ENCODE results near the gene PITX2.

PITX2 gene

DNA sequence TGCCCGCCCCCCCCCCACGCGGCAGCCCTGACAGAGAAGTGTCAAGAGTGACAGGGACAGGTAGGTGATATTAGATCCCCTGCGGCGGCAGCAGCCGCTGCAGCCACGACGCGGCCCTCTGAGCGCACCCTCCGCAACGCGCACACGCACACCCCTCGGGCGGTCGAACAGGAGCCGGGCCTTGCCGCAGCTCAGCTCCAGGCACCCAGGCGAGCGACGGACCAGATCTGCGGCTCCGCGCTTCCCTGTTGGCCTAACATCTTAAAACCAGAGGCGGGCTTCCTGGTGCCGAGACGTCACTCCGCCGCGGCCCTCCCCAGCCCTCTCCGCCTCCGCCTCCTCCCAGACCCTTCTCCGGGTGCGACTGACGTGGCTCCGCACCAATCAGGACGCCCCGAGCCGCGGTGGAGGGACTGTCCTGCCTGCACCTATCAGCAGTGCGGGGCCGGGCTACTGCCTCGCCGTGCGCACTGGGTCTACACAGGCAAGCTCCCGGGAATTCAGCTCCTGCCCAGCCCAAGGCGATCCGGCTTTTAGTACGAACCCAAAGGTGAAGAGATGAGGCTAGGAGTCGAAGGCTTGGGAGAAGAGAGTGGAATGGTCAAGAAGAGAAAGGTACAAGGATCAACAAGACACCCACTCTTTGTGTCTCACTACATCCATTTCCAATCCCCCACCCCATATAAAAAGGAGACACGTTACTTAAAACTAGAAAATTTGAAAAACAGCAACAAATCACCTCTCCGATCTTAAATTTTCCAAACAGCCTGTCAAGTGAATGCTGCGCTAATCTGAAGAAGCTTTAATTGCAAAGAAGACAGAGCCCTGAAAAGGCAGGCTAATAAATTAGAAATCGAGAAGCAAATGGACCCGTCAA, at the start of gene PITX2:
Gene PITX2 (minus strand): TSS at position 237 of the 877 bp plus-strand sequence. CDS start 617 bp downstream, outside the sequence.
- peak; percentile 49 for DNase-seq

DNA sequence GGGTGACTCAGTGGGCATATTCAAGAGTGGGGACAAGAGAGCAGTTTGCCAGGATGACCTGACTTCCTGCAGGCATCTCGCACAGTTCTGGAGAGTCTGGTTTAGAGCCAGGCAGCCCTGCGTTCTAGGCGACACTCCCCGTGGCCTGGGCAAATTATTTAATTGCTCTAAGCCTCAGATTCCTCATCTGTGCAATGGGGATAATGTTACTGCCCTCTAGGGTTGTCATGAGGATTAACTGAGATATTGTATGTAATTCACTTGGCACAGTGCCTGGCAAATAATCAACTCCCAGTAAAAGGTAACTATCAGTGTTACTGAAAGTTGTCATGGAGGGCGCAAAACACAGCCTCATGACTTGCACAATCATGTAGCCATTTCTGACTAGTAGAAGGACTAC, 48.8 kb upstream of the PITX2 start:
- DNase-seq, result no peak

DNA sequence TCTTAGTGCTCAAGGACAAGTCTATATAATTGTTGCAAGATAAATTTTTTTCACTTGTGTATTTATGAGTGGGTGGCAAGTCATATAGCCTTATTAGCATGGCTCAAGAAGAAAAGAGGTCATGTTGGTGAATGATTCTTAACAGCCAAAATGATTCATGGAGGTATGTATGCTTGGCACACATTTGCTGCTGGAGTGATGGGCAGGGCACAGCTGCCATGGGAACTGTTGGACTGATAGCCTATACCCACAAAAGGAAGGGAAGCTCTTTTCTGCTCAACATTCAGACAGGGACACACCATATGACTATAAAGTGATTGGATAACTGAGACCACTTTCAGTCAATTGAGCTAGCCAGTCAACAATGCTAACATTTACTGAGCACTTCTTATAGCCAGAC, 46.8 kb upstream of the PITX2 start:
- no peak for DNase-seq

DNA sequence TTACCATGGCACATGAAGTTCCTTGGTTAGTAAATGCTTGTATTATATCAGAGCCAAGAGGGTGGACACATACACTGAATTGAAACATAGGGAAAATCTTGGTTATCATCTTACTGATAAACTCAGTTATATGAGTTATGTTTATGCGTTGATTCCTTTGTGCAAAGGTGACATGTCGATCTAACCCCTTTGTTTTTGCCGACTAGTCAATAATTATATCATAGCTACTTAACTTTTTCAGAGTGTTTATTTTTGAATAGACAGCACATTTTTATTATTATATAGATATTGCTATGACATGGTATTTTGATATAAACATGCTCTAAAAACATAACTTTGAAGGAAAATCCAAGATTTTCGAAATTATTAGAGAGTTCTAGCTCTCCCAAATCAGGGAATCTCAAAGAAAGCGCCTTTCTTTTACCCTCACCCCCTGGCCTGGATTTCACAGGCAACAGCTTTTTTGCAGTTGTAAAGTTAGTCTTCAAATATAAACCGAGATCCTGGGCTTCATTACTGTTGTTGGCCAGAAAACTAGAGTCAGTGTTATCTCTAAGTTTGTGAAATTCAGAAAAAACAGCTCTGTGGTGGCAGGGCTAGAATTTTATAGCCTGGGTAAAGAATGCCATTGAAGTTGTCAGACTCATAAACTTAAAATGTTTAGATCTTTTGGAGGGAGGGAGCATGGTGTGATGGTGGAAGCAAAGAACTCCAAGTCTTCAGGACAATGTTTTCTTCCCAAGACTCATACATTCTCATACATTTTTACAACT, 45.8 kb upstream of the PITX2 start:
- DNase-seq, result no peak

DNA sequence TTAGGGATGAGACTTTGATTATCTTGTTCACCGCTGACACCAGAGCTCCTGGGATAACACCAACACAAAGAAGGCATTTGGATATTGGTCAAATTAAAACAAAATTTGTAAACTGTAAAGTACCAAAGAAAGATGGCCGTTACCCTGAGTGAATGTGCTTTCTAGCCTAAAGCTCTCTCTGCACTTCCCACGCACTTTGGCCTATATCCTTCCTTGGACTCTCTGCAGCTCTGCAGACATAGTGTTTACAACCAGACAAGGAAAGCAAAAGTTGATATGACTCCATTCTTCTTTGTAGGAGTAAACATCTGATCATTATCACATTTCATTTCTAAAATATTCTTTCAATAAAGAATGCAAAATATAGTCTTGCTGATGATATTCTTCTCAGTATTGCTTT, 44.8 kb upstream of the PITX2 start:
- DNase-seq, result no peak

DNA sequence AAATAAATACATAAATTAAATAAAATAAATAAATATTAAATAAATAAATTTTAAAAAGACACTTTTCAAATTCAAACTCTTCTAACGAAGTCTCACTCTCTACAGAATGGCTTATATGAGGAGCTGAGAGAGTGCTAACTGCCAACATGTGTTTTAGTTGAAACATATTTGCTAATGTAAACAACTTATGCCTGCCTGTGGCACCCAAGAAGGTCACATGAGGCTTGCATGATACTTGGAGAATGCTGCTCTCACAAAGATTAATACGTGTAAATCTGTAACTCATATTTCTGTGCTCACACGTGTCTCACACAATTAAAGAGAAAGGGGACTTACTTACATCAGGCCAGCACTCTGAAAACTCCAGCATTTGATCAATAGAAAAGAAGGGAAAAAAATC, 43.2 kb upstream of the PITX2 start:
- DNase-seq, result no peak

DNA sequence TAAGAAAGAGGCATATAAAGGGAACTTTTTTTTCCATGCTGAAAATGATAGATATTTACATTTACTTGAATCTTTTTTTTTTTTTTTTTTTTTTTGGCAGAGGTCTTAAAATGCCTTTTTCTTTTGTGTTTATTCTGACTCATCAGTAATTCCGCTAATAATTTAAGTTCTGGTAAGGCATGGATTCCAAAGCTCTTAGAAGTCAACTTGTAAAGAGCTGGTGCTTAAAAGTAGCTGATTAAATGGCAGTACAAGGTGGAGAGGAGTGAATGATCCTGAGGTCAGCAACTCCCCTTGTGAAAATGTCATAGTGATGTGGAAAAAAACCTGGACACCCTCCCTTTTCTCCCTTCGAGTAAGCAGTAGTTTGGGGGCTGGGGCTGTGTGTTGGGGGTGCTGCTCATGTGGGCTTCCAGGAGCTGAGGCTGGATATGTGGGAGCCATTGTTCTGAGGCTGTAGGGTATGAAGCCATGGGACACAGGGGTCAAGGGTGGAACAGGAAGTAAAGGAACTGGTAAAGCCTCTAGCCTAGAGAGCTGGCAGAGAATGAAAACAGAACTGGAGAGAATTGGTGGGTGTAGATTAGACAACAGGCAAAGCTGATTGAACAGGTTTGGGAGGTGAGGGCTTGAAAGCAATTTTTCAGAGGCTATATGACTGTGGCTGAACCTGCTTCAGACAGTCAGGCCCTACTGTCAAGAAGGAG, 41.0 kb upstream of the PITX2 start:
- DNase-seq, result no peak

DNA sequence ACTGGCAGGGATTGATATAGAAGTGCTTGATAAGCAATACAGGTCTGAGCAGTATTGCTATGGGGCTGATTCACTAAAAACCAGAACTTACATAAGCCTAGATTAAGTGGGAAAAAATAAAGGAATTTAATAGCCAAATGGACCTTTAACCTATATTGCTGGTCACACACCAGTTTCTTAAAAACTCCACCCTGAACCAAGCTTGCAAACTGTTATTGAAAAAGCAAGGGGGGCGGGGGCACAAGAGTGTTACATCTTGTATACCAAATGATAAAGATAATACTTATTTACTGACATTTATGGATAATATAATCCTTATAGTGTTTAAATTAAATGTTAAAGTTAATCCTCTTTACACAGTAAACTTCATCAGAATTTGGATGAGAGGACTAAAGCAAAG, 40.3 kb upstream of the PITX2 start:
- DNase-seq, result no peak

DNA sequence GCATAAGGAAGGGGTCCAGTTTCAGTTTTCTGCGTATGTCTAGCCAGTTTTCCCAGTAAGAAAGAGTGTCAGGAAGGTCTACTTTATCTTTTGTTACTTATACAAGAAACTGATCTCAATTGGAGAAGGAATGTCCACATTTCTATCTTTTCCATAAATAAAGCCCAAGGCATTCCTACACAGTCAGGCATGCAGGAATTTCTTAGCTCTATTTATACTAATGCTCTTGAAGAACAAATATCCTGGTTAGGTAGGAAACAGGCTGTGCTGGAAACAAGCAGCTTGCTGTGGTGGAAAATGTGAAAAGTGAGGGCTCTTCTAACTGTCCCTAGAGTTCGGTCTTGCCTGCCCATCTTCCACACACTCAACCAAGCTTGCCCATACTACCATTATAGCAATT, 37.9 kb upstream of the PITX2 start:
- DNase-seq, result no peak

DNA sequence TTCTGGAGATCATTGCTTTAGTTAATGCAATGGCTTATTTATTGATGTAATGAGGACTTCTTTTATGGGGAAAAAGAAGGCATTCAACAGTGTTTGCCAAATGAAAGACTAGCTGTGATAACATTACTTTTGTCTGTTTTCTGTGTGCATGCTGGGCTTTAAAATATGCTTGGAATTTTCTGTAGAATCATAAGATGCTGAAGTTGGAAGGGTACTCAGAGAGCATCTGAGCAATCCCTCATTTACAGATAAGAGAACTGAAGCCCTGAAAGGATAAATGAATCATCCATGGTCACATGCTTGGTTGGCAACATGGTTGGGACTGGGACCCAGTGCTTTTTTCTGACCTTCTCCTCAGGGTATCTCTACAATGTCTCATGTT, 31.4 kb upstream of the PITX2 start:
- DNase-seq, result no peak

DNA sequence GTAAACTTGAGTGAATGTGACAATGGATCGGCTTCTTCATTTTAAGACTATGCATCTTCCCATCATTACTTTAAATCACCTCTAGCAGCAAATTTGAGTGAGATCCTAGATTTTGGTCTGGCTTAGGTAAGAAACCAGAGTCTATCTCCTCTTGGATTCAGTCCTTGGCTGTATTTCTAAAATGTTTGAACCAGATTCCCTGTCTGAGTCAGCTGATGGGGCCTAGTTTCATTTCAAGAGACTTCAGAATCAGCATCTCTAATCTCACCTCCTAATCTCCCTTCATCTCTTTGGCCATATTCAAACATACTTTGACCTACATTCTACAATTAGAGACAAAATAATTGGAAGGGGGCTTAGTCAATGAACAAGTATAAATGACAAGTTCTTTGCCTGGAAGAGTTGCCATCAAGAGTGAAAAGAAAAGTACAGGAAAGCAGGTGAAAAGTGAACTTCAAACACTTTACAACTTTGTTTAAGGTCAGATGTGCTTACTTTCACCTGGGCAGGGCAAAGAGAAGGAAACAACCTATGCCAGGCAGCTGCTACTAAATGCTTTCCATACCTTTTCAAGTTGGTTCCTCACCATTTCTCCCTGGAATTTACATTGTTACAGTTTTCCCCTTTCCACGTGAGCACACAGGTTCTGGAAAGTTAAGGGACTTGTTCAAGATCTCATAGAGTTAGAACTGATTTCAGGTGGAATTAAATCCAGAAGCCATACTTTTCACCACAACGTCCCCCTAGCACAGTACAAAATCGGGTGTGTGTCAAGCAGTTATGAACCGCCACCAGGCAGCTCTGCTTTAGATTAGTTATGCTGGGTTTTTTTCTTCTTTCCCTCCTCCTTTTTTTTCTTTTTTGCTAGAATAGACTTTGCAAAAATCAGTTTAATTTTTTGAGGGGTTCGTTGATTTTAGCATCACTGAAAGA, 30.7 kb upstream of the PITX2 start:
- no peak for DNase-seq

DNA sequence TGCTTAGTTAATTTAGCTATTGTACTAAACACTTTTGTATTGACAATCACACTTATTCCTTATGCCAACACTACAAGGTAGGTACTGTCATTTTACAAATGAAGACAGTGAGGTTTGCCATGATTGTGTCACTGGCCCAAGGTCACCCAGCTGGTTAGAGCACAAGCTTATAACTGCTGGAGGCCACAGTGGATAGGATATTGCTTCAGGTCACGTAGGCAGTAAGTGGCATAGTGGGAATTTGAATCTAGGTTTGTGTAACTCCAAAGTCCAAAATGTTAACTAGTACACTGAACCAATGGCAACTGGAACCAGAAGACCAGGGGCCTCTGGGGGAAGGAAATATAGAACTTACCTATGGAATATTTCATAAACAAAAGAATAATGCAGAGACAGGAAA, 21.1 kb upstream of the PITX2 start:
- no peak for DNase-seq

DNA sequence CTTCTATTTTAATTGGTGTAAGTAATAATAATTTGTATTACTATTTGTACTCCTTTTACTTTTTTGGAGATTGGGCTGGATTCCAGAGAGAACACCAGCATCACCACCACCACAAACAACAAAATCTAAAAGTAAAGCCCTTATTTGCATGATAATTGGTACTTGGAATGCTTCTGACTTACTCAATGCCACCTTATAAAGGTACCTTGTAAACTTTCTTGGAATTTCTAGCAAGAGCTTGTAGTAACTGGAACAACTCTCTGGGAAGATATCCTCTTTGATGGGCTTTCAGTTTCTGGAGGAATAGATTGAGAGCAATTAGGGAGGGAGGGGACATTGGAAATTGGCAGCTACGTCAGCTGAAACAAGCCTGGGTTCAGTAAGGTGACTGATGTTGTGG, 20.2 kb upstream of the PITX2 start:
- no peak for DNase-seq

DNA sequence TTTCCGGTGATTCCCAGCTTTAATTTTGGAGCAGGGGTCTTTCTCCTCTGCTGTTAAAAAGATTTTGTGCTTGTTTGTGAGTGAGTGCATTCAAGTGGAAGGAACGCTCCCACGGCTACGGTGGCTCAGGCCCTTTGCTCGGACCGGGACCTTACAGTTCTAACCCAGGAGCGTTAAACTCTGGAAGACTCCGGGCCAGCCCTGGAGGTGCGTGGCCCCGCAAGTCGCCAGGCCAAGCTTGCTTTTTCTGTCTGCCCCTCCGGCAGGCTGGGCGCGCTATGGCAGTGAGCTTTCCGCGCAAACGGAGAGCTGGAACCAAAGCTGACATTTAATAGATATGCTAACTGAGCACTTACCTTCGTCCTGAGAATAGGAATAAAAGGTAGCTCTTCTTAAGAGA, 18.3 kb upstream of the PITX2 start:
- DNase-seq, result no peak

DNA sequence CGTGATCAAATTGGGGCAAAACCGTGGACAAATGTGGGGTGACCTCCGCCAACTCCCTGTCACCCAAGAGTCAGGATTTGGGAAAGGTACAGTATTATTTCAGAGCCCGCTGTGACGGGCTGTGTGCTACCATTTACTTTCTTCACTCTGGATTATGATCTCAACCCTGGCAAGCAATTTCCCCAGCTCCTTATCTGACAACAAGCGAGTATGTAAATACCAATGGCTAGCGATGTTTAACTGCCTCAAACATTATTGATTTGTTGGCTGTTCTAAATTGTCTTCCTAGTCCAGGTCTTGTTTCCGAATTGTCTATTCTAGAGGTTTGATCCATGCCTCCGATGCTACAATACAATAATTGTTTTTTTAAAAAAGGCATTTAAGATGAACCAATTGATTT, 17.7 kb upstream of the PITX2 start:
- no peak for DNase-seq

DNA sequence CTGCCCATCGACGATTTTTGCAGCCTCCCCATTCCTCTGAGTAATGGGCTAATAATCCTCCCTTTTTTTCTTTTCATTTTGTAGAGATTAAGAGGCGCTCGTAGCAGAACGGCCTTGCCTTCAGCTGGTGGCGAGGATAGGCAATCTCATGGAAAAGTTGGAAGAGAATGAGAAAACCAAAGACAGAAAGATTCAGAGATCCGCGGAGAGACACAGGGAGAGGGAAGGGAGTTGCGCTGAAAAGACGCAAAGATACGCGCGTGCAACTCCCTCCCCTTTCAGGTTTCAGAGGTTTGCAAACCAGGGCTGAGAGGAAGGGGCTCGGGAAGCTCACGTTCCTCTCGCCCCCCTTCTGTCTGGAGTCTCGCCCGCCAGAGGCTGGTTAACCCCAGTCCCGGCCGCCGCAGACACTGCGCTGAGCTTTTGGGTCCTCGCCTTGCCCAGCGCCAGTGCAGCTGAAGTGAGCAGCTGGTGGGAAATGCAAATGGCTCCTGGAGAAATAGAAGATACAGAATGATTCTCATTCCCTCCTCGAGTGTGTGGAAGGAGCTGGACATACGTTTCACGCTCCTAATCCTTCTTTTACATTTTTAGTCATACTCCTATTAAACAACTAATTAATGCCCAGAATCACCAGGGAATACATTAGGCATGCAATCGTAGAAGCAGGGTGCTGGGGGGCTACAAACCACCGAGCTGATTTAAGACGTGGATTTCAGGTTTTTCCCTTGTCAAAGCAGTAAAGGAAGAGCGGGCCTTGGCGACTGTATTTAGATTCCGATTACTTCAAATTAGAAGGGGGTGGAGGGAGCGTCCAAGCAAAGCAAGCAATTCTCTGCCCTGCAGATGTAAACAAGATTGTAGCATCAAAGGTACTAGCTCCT, 16.6 kb upstream of the PITX2 start:
- no peak for DNase-seq

DNA sequence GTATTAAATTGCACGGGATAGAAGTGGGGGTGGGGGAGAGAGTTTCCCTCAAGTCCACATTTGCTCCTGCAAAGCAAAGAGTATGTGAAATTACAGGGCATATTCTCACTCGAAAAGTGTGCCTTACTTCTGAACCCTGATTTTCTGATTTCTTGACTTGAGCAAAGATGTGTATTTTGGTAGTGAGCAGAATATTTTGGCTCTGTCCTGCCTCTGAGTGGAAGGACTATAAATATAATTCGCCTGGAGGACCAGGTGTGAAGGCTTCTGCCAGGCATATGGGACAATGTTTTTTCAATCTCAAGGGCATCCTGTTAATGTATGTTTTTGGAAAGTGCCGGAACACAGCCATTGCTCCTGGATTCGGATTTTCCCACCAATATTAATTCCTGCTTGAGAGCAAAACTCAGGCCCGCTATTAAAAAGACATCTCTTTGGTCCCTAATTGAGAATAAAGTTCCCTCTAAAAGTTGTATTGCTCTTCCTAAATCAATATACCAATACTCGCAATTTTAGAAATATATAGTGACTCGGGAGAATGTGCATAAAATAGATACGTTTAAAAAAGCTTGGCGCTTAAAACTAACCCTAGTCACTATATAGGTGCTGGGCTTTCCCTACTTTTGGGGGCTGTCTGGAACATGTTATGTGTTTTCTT, 15.3 kb upstream of the PITX2 start:
- DNase-seq, result no peak

DNA sequence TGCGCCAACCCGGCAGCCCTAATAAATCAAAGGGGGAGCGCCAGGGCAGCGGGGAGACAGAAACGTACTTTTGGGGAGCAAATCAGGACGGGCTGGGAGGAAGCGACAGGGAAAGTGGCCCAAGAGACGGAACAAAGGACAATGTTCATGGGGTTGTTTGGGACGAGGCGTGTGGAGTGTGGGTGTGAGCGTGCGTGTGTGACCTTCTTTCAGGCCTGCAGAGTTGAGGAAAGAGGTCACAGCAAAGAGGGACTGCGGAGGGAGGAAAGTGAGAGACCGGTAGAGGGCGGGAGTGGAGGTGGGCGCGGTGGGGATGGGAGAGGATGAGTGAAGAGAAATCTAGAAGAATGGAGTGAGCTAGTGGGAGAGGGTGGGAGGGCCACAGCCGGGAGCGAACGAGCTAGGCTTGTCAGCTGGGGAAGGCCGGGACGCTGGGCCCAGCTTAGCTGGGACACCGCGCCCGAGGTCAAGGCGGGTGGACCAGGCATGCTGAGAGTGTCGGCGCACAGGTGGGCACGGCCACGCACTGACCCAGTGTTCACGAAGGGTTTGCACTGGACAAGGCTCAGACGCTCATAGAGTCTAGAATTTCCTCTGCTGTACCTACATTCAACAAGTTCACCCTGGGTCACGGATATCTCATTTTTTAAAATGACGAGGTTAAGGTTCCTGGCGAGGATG, 14.7 kb upstream of the PITX2 start:
- no peak for DNase-seq

DNA sequence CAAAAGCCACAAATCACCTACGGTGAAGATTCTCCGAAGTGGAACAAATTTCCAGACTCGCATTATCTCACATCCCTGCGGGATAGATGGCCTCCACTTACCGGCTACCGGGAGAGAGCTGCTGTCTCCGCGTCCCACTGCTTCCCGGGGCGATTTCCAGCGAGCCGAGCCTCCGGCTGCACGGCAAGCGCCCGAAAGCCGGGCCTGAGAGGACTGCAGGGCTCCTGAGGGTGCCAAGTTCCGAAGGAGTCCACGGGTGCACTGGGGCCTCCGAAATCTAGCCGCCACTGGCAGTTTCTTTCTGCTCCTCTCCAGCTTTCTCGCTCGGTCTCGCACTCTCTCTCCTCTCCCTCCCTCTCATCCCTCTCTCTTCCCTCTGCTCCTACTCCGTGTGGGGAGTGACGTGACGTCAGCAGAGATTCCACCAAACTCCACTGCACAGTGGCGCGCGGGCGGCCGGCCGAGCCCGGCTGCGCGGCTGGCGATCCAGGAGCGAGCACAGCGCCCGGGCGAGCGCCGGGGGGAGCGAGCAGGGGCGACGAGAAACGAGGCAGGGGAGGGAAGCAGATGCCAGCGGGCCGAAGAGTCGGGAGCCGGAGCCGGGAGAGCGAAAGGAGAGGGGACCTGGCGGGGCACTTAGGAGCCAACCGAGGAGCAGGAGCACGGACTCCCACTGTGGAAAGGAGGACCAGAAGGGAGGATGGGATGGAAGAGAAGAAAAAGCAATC, 14.0 kb upstream of the PITX2 start:
- DNase-seq, result no peak

Data from hematopoietic multipotent progenitor cell treated with erythropoietin and hydrocortisone succinate and interleukin-3 and kit ligand, for 8 days (in vitro differentiated cells).